Measurements from ENCODE around the gene HSPB7. TPM values are rescaled to one million over a fixed set of nuclear protein-coding genes. Genes with fewer than 3 reads are reported as not detected.

Gene HSPB7
- total and polyA plus RNA-seq, 2 experiments from 2014 or later, result 0.13 TPM; not detected in 1

DNA sequence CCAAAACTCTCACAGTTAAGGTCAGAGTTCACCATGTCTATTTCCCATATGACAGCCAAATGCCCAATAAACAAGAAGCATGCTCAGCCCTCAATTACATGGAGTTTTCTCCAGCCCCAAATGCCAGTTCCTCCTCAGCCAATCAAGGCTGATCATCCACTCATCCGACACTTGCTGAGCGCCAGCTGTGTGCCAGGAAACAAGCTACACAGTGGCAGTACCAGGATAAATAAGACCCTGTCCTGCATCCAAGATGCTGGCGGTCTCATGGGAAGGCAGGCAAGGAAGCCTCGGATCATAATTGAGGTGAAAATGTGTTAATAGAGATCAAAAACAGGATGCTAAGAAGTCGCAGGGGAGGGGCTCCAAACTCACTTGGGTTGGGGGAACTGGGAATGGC, 49.7 kb downstream of the HSPB7 start:
- Histone ChIP-seq H2AFZ (no peak overlapping the region), H3K9me2 (ENCODE audit: insufficient read depth) (no peaks in the 10 kb centered on the region), H3K4me1 (ENCODE audit: insufficient read depth) (no peaks in the 10 kb centered on the region), H3K36me3 (ENCODE audit: insufficient read depth) (no peaks in the 10 kb centered on the region; the same call in 1 of the 2 replicates), H3F3A (replicated peaks; ENCODE audit: low read depth) (no peaks in the 10 kb centered on the region), H3K4me2 (no peak overlapping the region), H3K4me3 (no peak overlapping the region), H4K20me1 (replicated peaks; ENCODE audit: insufficient read depth) (peaks cover 6% of the 10 kb centered on the region; the same call in 1 of the 2 replicates), H3K27me3 (ENCODE audit: insufficient read depth) (no peaks in the 10 kb centered on the region), H3K79me2 (replicated peaks; ENCODE audit: insufficient read depth) (peaks cover 2% of the 10 kb centered on the region; the same call in 1 of the 2 replicates), H3K27ac (ENCODE audit: low read depth) (no peak overlapping the region)
- peaks cover 6% of the 10 kb centered on the region for H3K27me3 Mint-ChIP-seq (ENCODE audit: insufficient read depth, low read depth, poor library complexity)
- no peak for ATAC-seq
- no peaks in the 10 kb centered on the region for H3K4me1 Mint-ChIP-seq
- H3K9me3 Mint-ChIP-seq, result peaks cover 19% of the 10 kb centered on the region
- no peak overlapping the region for H3K4me3 Mint-ChIP-seq
- TF ChIP-seq EZH2 (IDR thresholded peaks at IDR 0.05; ENCODE audit: low read depth, unreplicated experiment) (no peak), EZH2phosphoT487 (IDR thresholded peaks at IDR 0.05; ENCODE audit: unreplicated experiment) (no peak), CREB1 (CRISPR knock-in tag; IDR thresholded peaks at IDR 0.05; ENCODE audit: low read depth) (no peak), POLR2AphosphoS5 (IDR thresholded peaks at IDR 0.05; ENCODE audit: low read depth) (no peak), ZNF114 (CRISPR knock-in tag; IDR thresholded peaks at IDR 0.05) (no peak), STAT1 (IDR thresholded peaks at IDR 0.05; ENCODE audit: unreplicated experiment) (no peak), JUNB (IDR thresholded peaks at IDR 0.05; ENCODE audit: unreplicated experiment) (no peak), ZNF331 (CRISPR knock-in tag; IDR thresholded peaks at IDR 0.05; ENCODE audit: low read depth) (no peak), NANOG (IDR thresholded peaks at IDR 0.05; ENCODE audit: borderline replicate concordance) (no peak)
- TF ChIP-seq, protein P1, sequence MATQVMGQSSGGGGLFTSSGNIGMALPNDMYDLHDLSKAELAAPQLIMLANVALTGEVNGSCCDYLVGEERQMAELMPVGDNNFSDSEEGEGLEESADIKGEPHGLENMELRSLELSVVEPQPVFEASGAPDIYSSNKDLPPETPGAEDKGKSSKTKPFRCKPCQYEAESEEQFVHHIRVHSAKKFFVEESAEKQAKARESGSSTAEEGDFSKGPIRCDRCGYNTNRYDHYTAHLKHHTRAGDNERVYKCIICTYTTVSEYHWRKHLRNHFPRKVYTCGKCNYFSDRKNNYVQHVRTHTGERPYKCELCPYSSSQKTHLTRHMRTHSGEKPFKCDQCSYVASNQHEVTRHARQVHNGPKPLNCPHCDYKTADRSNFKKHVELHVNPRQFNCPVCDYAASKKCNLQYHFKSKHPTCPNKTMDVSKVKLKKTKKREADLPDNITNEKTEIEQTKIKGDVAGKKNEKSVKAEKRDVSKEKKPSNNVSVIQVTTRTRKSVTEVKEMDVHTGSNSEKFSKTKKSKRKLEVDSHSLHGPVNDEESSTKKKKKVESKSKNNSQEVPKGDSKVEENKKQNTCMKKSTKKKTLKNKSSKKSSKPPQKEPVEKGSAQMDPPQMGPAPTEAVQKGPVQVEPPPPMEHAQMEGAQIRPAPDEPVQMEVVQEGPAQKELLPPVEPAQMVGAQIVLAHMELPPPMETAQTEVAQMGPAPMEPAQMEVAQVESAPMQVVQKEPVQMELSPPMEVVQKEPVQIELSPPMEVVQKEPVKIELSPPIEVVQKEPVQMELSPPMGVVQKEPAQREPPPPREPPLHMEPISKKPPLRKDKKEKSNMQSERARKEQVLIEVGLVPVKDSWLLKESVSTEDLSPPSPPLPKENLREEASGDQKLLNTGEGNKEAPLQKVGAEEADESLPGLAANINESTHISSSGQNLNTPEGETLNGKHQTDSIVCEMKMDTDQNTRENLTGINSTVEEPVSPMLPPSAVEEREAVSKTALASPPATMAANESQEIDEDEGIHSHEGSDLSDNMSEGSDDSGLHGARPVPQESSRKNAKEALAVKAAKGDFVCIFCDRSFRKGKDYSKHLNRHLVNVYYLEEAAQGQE (IDR thresholded peaks at IDR 0.05; ENCODE audit: unreplicated experiment), result no peak
- TF ChIP-seq, protein P2, sequence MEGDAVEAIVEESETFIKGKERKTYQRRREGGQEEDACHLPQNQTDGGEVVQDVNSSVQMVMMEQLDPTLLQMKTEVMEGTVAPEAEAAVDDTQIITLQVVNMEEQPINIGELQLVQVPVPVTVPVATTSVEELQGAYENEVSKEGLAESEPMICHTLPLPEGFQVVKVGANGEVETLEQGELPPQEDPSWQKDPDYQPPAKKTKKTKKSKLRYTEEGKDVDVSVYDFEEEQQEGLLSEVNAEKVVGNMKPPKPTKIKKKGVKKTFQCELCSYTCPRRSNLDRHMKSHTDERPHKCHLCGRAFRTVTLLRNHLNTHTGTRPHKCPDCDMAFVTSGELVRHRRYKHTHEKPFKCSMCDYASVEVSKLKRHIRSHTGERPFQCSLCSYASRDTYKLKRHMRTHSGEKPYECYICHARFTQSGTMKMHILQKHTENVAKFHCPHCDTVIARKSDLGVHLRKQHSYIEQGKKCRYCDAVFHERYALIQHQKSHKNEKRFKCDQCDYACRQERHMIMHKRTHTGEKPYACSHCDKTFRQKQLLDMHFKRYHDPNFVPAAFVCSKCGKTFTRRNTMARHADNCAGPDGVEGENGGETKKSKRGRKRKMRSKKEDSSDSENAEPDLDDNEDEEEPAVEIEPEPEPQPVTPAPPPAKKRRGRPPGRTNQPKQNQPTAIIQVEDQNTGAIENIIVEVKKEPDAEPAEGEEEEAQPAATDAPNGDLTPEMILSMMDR (conservative IDR thresholded peaks at IDR 0.05; ENCODE audit: low read depth in 2 of 2), result no peak
- TF ChIP-seq, protein P3, sequence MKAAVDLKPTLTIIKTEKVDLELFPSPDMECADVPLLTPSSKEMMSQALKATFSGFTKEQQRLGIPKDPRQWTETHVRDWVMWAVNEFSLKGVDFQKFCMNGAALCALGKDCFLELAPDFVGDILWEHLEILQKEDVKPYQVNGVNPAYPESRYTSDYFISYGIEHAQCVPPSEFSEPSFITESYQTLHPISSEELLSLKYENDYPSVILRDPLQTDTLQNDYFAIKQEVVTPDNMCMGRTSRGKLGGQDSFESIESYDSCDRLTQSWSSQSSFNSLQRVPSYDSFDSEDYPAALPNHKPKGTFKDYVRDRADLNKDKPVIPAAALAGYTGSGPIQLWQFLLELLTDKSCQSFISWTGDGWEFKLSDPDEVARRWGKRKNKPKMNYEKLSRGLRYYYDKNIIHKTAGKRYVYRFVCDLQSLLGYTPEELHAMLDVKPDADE (IDR thresholded peaks at IDR 0.05), result no peak
- TF ChIP-seq, protein P4, sequence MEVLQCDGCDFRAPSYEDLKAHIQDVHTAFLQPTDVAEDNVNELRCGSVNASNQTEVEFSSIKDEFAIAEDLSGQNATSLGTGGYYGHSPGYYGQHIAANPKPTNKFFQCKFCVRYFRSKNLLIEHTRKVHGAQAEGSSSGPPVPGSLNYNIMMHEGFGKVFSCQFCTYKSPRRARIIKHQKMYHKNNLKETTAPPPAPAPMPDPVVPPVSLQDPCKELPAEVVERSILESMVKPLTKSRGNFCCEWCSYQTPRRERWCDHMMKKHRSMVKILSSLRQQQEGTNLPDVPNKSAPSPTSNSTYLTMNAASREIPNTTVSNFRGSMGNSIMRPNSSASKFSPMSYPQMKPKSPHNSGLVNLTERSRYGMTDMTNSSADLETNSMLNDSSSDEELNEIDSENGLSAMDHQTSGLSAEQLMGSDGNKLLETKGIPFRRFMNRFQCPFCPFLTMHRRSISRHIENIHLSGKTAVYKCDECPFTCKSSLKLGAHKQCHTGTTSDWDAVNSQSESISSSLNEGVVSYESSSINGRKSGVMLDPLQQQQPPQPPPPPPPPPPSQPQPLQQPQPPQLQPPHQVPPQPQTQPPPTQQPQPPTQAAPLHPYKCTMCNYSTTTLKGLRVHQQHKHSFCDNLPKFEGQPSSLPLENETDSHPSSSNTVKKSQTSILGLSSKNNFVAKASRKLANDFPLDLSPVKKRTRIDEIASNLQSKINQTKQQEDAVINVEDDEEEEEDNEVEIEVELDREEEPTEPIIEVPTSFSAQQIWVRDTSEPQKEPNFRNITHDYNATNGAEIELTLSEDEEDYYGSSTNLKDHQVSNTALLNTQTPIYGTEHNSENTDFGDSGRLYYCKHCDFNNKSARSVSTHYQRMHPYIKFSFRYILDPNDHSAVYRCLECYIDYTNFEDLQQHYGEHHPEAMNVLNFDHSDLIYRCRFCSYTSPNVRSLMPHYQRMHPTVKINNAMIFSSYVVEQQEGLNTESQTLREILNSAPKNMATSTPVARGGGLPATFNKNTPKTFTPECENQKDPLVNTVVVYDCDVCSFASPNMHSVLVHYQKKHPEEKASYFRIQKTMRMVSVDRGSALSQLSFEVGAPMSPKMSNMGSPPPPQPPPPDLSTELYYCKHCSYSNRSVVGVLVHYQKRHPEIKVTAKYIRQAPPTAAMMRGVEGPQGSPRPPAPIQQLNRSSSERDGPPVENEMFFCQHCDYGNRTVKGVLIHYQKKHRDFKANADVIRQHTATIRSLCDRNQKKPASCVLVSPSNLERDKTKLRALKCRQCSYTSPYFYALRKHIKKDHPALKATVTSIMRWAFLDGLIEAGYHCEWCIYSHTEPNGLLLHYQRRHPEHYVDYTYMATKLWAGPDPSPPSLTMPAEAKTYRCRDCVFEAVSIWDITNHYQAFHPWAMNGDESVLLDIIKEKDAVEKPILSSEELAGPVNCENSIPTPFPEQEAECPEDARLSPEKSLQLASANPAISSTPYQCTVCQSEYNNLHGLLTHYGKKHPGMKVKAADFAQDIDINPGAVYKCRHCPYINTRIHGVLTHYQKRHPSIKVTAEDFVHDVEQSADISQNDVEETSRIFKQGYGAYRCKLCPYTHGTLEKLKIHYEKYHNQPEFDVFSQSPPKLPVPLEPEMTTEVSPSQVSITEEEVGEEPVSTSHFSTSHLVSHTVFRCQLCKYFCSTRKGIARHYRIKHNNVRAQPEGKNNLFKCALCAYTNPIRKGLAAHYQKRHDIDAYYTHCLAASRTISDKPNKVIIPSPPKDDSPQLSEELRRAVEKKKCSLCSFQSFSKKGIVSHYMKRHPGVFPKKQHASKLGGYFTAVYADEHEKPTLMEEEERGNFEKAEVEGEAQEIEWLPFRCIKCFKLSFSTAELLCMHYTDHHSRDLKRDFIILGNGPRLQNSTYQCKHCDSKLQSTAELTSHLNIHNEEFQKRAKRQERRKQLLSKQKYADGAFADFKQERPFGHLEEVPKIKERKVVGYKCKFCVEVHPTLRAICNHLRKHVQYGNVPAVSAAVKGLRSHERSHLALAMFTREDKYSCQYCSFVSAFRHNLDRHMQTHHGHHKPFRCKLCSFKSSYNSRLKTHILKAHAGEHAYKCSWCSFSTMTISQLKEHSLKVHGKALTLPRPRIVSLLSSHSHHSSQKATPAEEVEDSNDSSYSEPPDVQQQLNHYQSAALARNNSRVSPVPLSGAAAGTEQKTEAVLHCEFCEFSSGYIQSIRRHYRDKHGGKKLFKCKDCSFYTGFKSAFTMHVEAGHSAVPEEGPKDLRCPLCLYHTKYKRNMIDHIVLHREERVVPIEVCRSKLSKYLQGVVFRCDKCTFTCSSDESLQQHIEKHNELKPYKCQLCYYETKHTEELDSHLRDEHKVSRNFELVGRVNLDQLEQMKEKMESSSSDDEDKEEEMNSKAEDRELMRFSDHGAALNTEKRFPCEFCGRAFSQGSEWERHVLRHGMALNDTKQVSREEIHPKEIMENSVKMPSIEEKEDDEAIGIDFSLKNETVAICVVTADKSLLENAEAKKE (CRISPR knock-in tag; IDR thresholded peaks at IDR 0.05), result no peak
- no peak for DNase-seq (ENCODE audit: low spot score)
- peaks cover 43% of the 10 kb centered on the region for H3K36me3 Mint-ChIP-seq (ENCODE audit: low read depth)
- H3K27ac Mint-ChIP-seq, result no peak overlapping the region
